Measurements from ENCODE around the gene PCP4L1. TPM values are rescaled to one million over a fixed set of nuclear protein-coding genes. Genes with fewer than 3 reads are reported as not detected.
A peak's percentile ranks its signal among the peaks of the same experiment; 100 is the strongest.
"Not testable (repeated sequence)": the region's sequence is repeated elsewhere in the genome, so short reads cannot be mapped to it uniquely, and the experiment has no call there.

PCP4L1 gene
- total and polyA plus RNA-seq, 10 donors, result 0.19 to 0.26 (median 0.20) TPM; not detected in 6

DNA sequence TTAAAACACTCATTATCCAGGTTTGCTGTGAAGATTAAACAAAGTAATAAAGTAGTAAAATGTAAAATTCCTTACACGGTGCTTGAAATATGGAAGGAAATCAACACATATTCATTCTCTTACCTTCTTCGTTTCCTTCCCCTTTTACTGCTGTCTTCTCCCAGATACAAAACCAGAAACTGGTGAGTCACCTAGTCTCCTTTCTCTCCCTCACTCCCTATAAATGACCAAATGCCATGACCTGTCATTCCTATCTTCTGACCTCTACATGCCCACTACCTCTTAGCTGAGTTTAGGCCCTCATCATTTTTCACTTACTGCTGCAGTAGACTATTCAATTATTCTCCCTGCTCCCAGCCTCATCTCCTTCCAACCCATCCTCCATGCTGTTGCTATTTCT, 16.2 kb upstream of the PCP4L1 start:
- H3K27ac ChIP-seq, result no peak overlapping the region
- 28 to 48% (median 30%) methylated on average over 2 of the region's 2 CpGs for WGBS, 5 donors
- no peaks in the 10 kb centered on the region for H3K9me3 ChIP-seq
- no peaks in the 10 kb centered on the region for H3K27me3 ChIP-seq (replicated peaks in 1 of 7)
- H3K36me3 ChIP-seq, result no peaks in the 10 kb centered on the region
- no peak overlapping the region for H3K4me3 ChIP-seq
- intact Hi-C loops (cut with DNase I; ENCODE audit: low total_unique reads), result no loop called here
- H3K4me1 ChIP-seq, result peaks cover 0 to 3% (median 0%) of the 10 kb centered on the region in 6 donors
- TF ChIP-seq POLR2AphosphoS5 (IDR thresholded peaks at IDR 0.05), result no peak
- TF ChIP-seq, protein P1, sequence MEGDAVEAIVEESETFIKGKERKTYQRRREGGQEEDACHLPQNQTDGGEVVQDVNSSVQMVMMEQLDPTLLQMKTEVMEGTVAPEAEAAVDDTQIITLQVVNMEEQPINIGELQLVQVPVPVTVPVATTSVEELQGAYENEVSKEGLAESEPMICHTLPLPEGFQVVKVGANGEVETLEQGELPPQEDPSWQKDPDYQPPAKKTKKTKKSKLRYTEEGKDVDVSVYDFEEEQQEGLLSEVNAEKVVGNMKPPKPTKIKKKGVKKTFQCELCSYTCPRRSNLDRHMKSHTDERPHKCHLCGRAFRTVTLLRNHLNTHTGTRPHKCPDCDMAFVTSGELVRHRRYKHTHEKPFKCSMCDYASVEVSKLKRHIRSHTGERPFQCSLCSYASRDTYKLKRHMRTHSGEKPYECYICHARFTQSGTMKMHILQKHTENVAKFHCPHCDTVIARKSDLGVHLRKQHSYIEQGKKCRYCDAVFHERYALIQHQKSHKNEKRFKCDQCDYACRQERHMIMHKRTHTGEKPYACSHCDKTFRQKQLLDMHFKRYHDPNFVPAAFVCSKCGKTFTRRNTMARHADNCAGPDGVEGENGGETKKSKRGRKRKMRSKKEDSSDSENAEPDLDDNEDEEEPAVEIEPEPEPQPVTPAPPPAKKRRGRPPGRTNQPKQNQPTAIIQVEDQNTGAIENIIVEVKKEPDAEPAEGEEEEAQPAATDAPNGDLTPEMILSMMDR (IDR thresholded peaks at IDR 0.05 in 8 of 11, conservative IDR thresholded peaks at IDR 0.05 in 3 of 11), result no peak
- no peak for TF ChIP-seq POLR2A (IDR thresholded peaks at IDR 0.05)
- DNase-seq, result no peak

DNA sequence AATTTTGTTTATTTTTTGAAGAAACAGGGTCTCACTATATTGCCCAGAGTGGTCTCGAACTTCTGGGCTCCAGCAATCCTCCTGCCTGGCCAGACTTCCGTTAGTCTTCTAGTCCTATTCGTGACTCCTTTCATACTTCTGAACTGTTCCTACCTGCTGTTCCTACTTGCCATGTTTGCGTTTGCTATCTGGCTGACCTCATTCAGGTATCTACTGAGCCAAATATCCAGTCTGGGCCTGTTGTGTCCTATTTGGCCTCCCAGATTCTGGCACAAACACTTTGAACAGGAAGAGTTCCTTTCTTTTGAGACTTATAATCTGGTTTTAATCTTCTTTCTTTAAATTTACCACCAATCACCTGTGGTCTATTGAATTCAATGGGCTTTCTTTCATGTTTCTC, 13.7 kb upstream of the PCP4L1 start:
- Histone ChIP-seq H3K27me3 (replicated peaks in 1 of 7) (no peaks in the 10 kb centered on the region), H3K4me3 (no peak overlapping the region), H3K4me1 (peaks cover 0 to 3% (median 0%) of the 10 kb centered on the region in 6 donors), H3K9me3 (peaks cover 0 to under 1% (median 0%) of the 10 kb centered on the region in 8 donors), H3K27ac (no peak overlapping the region), H3K36me3 (no peaks in the 10 kb centered on the region)
- TF ChIP-seq POLR2AphosphoS5 (IDR thresholded peaks at IDR 0.05), result no peak
- no peak for TF ChIP-seq POLR2A (IDR thresholded peaks at IDR 0.05)
- TF ChIP-seq, protein P1 (IDR thresholded peaks at IDR 0.05 in 8 of 11, conservative IDR thresholded peaks at IDR 0.05 in 3 of 11), result no peak
- intact Hi-C loops (cut with DNase I; ENCODE audit: low total_unique reads), result no loop called here
- 85 to 96% (median 93%) methylated on average over 4 of the region's 4 CpGs for WGBS, 5 donors
- no peak for DNase-seq

DNA sequence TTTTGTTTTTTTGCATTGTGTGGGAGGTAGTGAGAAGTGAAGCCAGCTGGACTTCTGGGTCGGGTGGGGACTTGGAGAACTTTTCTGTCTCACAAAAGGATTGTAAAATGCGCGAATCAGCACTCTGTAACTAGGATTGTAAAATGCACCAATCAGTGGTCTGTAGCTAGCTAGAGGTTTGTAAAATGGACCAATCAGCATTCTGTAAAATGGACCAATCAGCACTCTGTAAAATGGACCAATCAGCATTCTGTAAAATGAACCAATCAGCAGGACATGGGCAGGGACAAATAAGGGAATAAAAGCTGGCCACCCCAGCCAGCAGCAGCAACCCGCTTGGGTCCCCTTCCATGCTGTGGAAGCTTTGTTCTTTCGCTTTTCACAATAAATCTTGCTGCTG, 8.4 kb upstream of the PCP4L1 start:
- H3K4me1 ChIP-seq; intact Hi-C loops (cut with DNase I; ENCODE audit: low total_unique reads); H3K9me3 ChIP-seq; H3K4me3 ChIP-seq; DNase-seq; H3K27me3 ChIP-seq (replicated peaks in 1 of 7); H3K36me3 ChIP-seq: not testable (repeated sequence)
- H3K27ac ChIP-seq, result peak overlapping the region in 2 of 8 donors; percentile 15 to 21
- WGBS, 5 donors, result 79 to 88% (median 83%) methylated on average over 5 of the region's 5 CpGs

DNA sequence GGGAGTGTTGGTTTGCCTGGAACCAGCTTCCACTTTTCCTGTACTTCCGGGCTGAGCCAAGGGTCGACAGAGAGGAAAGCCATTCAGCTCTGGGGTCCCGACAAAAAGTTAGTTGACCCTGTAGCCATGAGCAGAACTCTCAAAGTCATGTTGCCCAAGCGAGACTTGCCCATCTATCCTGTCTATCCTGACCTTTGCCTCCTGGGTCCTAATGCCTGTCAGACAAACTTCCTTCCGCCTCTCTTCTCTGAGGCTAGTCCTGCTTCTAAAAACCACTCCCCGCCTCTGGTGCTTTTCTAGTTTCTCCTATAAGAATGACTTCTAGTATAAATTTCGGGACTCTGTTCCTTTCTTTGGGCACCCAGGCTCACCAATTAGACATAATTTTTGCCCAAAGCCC, 7.7 kb upstream of the PCP4L1 start:
- no peak for TF ChIP-seq POLR2A (IDR thresholded peaks at IDR 0.05)
- TF ChIP-seq, protein P1 (IDR thresholded peaks at IDR 0.05 in 8 of 11, conservative IDR thresholded peaks at IDR 0.05 in 3 of 11), result no peak
- no peaks in the 10 kb centered on the region for H3K36me3 ChIP-seq

DNA sequence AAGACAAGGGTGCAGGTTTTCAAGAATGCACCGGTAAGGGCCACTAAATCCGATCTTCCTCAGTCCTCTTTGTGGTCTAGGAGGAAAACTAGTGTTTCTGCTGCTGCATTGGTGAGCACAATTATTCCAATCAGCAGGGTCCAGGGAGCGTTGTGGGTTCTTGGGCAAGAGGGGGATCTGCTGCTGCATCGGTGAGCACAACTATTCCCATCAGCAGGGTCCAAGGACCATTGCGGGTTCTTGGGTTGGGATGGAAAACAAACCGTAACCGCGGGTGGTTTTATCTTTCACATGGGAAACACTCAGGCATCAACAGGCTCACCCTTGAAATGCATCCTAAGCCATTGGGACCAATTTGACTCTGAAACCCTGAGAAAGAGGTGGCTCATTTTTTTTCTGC, 7.0 kb upstream of the PCP4L1 start:
- H3K9me3 ChIP-seq, result peaks cover 0 to 16% (median 7%) of the 10 kb centered on the region in 8 donors
- H3K4me3 ChIP-seq, result no peak overlapping the region
- 90 to 98% (median 97%) methylated on average over 8 of the region's 8 CpGs for whole genome bisulfite sequencing, 5 donors
- no peaks in the 10 kb centered on the region for H3K36me3 ChIP-seq
- DNase-seq, result no peak
- TF ChIP-seq POLR2AphosphoS5 (IDR thresholded peaks at IDR 0.05) (no peak), POLR2A (IDR thresholded peaks at IDR 0.05) (no peak)
- TF ChIP-seq, protein P1 (IDR thresholded peaks at IDR 0.05 in 8 of 11, conservative IDR thresholded peaks at IDR 0.05 in 3 of 11), result no peak
- H3K4me1 ChIP-seq, result no peaks in the 10 kb centered on the region
- intact Hi-C loops (cut with DNase I; ENCODE audit: low total_unique reads), result no loop called here
- H3K27me3 ChIP-seq (replicated peaks in 1 of 7), result no peaks in the 10 kb centered on the region
- no peak overlapping the region for H3K27ac ChIP-seq

More for the DNA sequence above, 7.7 kb upstream of the PCP4L1 start:
- H3K27me3 ChIP-seq (replicated peaks in 1 of 7), result no peaks in the 10 kb centered on the region
- no peak for DNase-seq
- H3K4me1 ChIP-seq, result no peaks in the 10 kb centered on the region
- H3K27ac ChIP-seq, result no peak overlapping the region
- no peak overlapping the region for H3K4me3 ChIP-seq
- intact Hi-C loops (cut with DNase I; ENCODE audit: low total_unique reads), result no loop called here
- H3K9me3 ChIP-seq, result peaks cover 0 to 8% (median 3%) of the 10 kb centered on the region in 8 donors
- WGBS, 5 donors, result 65 to 81% (median 70%) methylated on average over 7 of the region's 7 CpGs

DNA sequence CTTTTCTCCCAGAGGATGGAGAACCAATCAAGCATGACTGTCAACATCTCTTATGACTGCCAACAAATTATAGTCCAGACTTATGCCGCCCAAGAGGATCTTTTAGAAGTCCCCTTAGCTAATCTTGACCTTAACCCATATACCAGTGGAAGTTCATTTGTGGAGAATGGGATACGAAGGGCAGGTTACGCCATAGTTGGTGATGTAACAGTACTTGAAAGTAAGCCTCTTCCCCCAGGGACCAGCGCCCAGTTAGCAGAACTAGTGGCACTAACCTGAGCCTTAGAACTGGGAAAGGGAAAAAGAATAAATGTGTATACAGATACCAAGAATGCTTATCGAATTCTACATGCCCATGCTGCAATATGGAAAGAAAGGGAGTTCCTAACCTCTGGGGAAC, 3.2 kb upstream of the PCP4L1 start:
- H3K27ac ChIP-seq; H3K4me3 ChIP-seq; DNase-seq; H3K36me3 ChIP-seq; intact Hi-C loops (cut with DNase I; ENCODE audit: low total_unique reads): not testable (repeated sequence)
- H3K9me3 ChIP-seq, result peaks cover 0 to 24% (median 18%) of the 10 kb centered on the region in 8 donors
- H3K4me1 ChIP-seq, result peaks cover 0 to 16% (median 10%) of the 10 kb centered on the region in 6 donors
- 63 to 88% (median 74%) methylated on average over 5 of the region's 5 CpGs for WGBS, 5 donors
- H3K27me3 ChIP-seq (replicated peaks in 1 of 7), result peaks cover 4 to 37% (median 23%) of the 10 kb centered on the region in 7 donors

DNA sequence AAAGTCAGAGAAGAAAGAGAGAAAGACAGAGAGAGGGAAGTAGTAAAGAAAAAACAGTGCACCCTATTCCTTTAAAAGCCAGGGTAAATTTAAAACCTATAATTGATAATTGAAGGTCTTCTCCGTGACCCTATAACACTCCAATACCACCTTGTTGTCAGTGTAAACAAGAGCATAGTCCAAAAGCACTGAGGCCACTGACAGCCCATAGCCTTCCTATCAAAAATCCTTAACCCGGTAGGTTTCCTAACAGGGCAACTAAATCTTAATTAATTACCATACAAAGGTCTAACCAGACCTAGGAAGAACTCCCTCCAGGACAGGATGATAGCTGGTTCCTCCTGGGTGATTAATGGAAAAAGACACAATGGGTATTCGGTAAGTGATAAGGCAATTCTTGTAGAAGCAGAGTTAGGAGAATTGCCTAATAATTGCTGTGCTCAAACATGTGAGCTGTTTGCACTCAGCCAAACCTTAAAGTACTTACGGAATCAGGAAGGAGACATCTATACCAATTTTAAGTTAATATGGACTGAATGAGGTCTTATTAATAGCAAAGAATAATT, 2.5 kb upstream of the PCP4L1 start:
- intact Hi-C loops (cut with DNase I; ENCODE audit: low total_unique reads); DNase-seq; H3K36me3 ChIP-seq; H3K27ac ChIP-seq; H3K4me3 ChIP-seq: not testable (repeated sequence)
- peaks cover 4 to 44% (median 29%) of the 10 kb centered on the region in 7 donors for H3K27me3 ChIP-seq (replicated peaks in 1 of 7)
- peaks cover 0 to 22% (median 17%) of the 10 kb centered on the region in 8 donors for H3K9me3 ChIP-seq
- 88 to 91% (median 90%) methylated on average over 4 of the region's 4 CpGs for WGBS, 5 donors
- H3K4me1 ChIP-seq, result peaks cover 0 to 16% (median 12%) of the 10 kb centered on the region in 6 donors

All from spleen (tissue), 11 donors.